ENCODE measurements around the gene WDTC1.

Gene WDTC1

GRCh38 chr1:27314737-27315136 is 80.3 kb downstream of the WDTC1 start:
- no peak for DNase-seq (ENCODE audit: low read depth in 1 of 2, low spot score in 1 of 2)
- TF ChIP-seq GABPA (IDR thresholded peaks at IDR 0.05; ENCODE audit: low read depth) (no peak), REST (IDR thresholded peaks at IDR 0.05; ENCODE audit: insufficient replicate concordance, low read depth) (no peak), POLR2AphosphoS5 (IDR thresholded peaks at IDR 0.05; ENCODE audit: low read depth) (no peak), SPI1 (IDR thresholded peaks at IDR 0.05; ENCODE audit: borderline replicate concordance, low read depth) (no peak), CTCF (IDR thresholded peaks at IDR 0.05; ENCODE audit: insufficient read depth, low read length) (no peak)

GRCh38 chr1:27316860-27317259 is 82.4 kb downstream of the WDTC1 start:
- Histone ChIP-seq H3K27me3 (ENCODE audit: insufficient read depth, poor library complexity, severe bottlenecking) (no peaks in the 10 kb centered on the region), H3K4me3 (replicated peaks; ENCODE audit: insufficient read depth, low read length) (no peak overlapping the region), H3K27ac (replicated peaks) (no peak overlapping the region)
- TF ChIP-seq SPI1 (IDR thresholded peaks at IDR 0.05; ENCODE audit: borderline replicate concordance, low read depth) (no peak), POLR2AphosphoS5 (IDR thresholded peaks at IDR 0.05; ENCODE audit: low read depth) (no peak), REST (IDR thresholded peaks at IDR 0.05; ENCODE audit: insufficient replicate concordance, low read depth) (no peak), CTCF (IDR thresholded peaks at IDR 0.05; ENCODE audit: insufficient read depth, low read length) (no peak), GABPA (IDR thresholded peaks at IDR 0.05; ENCODE audit: low read depth) (no peak)
- DNase-seq (ENCODE audit: low read depth in 1 of 2, low spot score in 1 of 2) = no peak

More at GRCh38 chr1:27314737-27315136, 80.3 kb downstream of the WDTC1 start:
- H3K4me3 ChIP-seq (replicated peaks; ENCODE audit: insufficient read depth, low read length) = no peak overlapping the region
- H3K27me3 ChIP-seq (ENCODE audit: insufficient read depth, poor library complexity, severe bottlenecking) = no peaks in the 10 kb centered on the region
- H3K27ac ChIP-seq (replicated peaks) = no peak overlapping the region

GRCh38 chr1:27318136-27318535 is 83.7 kb downstream of the WDTC1 start:
- H3K27me3 ChIP-seq (ENCODE audit: insufficient read depth, poor library complexity, severe bottlenecking) = no peaks in the 10 kb centered on the region
- DNase-seq (ENCODE audit: low read depth in 1 of 2, low spot score in 1 of 2) = no peak
- no peak for TF ChIP-seq REST (IDR thresholded peaks at IDR 0.05; ENCODE audit: insufficient replicate concordance, low read depth)
- TF ChIP-seq POLR2AphosphoS5 (IDR thresholded peaks at IDR 0.05; ENCODE audit: low read depth) = no peak
- TF ChIP-seq SPI1 (IDR thresholded peaks at IDR 0.05; ENCODE audit: borderline replicate concordance, low read depth) = no peak
- no peak for TF ChIP-seq GABPA (IDR thresholded peaks at IDR 0.05; ENCODE audit: low read depth)
- no peak for TF ChIP-seq CTCF (IDR thresholded peaks at IDR 0.05; ENCODE audit: insufficient read depth, low read length)
- no peak overlapping the region for H3K27ac ChIP-seq (replicated peaks)
- no peak overlapping the region for H3K4me3 ChIP-seq (replicated peaks; ENCODE audit: insufficient read depth, low read length)

Measured in HL-60 (cell line).